ENCODE results near the gene SLC2A6.
"Not testable (repeated sequence)": the region's sequence is repeated elsewhere in the genome, so short reads cannot be mapped to it uniquely, and the experiment has no call there.

Gene SLC2A6

DNA sequence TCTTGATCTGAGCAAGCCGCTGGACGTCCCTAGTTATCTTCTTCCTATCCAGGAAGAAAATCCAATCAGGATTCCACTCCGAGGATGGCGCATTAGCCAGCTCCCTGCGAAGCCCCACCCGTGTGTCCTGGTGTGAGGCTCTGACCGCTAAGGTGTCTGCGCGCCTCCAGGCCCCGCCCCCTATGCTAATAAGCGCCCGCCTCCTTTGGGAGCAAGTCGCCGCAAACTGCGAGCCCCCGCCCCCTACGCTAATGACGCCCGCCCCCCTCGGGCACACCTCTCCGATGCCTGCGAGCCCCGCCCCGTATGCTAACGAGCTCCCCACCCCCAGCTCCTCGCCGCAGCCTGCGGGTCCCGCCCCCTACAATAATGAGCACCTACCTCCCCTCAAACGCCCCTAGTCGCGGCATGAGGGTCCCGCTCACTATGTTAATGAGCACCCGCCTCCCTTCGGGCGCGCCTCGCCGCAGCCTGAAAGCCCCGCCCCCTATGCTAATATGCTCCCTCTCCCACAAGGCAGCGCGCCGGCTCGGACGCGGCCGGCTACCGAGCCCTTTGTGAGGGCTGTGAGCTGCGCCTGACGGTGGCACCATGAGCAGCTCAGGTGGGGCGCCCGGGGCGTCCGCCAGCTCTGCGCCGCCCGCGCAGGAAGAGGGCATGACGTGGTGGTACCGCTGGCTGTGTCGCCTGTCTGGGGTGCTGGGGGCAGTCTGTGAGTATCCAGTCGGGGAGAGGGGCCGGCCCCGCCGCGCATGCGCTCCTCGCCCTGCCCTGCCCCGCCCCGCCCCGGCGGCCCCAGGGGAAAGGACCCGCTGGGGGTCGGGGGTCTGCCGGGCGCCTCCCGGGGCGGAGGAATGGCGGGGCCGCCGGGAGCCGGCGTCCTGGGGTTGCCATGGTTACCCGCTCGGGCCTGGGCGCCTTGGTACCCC lies 19.2 kb downstream of the SLC2A6 start, which contains the start of gene CACFD1:
Gene CACFD1 (plus strand): TSS at position 503 of the 929 bp plus-strand sequence. CDS start 89 bp downstream, at position 592.
- peak; percentile 96 for DNase-seq

DNA sequence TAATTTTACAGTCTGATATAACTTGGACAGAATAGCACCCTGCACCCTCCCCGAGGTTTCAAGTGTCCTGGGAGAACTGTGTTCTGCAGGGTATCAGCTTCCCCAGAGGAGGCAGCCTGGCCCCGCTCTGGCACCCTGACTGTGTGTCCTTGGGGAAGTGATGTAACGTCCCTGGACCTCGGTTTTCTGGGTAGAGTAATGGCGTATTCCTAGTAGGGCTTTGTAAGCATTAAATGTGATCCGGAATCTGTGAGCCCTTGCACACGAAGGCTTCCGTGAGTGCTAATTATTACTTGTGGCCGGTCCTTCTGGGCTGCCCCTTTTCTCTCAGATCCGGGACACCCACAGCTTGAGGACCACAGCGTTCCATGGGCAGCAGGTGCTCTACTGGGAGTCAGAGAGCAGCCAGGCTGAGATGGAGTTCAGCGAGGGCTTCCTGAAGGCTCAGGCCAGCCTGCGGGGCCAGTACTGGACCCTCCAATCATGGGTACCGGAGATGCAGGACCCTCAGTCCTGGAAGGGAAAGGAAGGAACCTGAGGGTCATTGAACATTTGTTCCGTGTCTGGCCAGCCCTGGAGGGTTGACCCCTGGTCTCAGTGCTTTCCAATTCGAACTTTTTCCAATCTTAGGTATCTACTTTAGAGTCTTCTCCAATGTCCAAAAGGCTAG lies 20.1 kb downstream of the SLC2A6 start:
- no peak for DNase-seq

DNA sequence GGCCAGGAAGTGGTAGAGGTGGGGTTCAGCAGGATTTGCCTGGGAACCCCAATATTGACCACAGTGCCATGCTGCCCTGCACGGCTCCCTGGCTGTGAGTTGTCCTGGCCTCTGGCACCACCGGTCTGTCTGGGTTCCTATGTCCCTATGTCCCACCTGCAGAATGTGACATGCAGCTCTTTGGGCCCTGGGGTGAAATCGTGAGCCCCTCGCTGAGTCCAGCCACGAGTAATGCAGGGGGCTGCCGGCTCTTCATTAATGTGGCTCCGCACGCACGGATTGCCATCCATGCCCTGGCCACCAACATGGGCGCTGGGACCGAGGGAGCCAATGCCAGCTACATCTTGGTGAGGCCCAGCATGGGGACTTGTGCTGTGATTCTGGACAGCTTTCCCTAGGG lies 21.2 kb downstream of the SLC2A6 start:
- no peak for DNase-seq

DNA sequence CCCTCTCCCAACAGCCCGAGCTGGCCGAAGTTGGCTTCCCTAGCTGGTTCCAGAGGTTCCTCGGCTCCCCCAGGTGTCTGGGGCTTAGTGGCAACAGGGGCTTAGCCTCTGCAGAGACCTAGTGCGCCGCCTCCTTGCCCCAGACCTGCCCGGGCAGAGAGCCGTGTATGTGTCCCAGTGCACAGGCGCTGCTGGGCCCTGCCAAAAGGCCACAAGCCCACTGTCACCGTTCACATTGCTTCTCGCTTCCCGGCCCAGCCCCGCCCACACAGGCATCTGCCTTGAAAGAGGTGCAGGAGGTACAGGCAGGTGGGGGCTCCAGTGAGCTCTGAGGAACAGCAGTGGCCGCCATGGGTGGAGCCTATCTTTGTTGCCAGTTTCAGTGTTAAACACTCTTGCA lies 21.7 kb downstream of the SLC2A6 start:
- DNase-seq, result no peak

DNA sequence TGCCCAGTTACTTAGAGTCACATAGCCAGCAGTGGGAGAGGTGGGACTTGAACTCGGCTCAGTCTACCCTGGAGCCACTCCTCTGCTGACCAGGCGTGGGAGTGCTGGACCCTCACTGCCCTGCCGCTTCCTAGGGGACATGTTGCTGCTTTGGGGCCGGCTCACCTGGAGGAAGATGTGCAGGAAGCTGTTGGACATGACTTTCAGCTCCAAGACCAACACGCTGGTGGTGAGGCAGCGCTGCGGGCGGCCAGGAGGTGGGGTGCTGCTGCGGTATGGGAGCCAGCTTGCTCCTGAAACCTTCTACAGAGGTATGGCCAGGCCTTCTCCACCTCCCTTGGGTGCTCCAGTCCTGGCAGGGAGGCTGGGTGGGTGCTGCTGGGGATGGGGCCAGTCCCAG lies 22.5 kb downstream of the SLC2A6 start:
- no peak for DNase-seq

DNA sequence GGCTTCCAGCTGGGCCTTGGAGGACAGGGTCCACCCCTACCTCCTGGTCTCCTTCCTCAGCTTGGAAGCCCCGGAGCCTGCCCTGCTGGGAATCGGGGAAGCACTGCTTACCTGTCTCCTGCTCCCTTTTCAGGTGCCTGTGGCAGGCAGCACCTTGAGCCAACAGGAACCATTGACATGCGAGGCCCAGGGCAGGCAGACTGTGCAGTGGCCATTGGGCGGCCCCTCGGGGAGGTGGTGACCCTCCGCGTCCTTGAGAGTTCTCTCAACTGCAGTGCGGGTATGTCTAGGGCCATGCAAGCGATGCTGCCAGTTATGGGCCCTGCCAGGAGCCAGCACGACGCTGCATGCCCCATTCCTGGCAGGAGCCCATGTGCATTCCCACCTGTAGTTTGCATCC lies 23.0 kb downstream of the SLC2A6 start:
- no peak for DNase-seq

DNA sequence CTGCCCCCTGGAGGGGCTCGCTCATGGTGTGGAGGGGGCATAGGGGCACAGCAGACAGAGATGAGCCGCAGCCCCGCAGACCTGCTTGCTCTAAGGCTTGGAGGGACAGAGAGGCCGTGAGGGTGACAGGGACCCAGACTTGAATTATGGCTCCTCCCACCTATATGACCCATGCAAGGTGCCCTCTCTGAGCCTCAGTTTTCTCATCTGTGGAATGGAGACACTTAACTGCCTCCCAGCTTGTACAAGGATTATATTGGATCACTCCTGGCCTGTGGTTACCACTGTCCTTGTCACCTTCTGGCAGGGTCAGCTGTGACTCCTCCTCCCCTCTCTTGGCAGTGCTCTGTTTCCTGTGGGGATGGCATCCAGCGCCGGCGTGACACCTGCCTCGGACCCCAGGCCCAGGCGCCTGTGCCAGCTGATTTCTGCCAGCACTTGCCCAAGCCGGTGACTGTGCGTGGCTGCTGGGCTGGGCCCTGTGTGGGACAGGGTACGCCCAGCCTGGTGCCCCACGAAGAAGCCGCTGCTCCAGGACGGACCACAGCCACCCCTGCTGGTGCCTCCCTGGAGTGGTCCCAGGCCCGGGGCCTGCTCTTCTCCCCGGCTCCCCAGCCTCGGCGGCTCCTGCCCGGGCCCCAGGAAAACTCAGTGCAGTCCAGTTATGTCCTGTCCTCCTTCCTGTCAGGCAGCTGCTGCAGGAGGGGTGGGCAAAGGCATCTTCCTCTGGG lies 23.8 kb downstream of the SLC2A6 start:
- DNase-seq, result no peak

DNA sequence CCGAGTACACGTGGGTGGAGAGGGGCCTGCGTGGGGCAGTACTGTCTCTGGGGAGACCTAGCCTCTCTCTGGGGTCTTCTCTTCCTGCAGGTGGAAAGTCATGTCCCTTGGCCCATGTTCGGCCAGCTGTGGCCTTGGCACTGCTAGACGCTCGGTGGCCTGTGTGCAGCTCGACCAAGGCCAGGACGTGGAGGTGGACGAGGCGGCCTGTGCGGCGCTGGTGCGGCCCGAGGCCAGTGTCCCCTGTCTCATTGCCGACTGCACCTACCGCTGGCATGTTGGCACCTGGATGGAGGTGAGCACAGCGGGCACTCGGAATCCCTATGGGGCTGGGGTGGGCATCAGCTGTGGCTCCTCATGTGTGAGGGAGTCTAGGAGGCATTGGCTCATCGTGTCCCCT lies 24.6 kb downstream of the SLC2A6 start:
- no peak for DNase-seq

DNA sequence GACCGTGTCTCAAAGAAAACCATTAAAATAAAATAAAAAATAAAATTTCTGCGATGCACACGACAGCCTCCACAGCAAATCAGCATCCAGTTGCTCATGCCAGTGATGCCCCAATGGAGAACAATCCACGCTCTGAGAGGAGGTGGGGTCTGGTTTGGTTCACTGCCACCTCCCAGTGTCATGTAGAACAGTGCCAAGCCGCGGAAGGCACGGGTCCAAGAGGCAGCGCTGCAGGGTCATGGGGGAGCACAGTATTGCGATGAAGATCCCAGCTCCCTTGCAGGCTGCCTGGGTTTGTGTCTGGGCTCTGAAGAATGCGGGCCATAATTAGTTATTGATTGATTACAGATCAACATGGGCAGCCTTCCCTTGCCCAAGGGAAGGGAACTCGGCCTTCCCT lies 25.2 kb downstream of the SLC2A6 start:
- DNase-seq, result no peak

DNA sequence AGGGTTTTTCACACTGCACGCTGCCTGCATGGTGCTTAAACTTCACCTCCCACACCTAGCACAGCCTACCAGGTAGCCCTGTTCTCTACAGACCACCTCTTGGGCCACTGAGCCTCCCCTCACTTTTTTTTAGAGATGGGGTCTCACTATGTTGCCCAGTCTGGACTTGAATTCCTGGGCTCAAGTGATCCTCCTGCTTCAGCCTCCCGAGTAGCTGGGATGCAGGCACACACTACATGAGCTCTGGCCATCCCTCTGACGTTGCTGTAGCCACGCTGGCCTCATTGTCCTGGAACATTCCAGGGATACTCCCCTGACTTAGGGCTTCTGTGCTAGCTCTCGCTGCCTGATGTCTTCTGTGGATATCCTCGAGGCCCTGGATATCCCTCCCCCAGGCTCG lies 26.3 kb downstream of the SLC2A6 start:
- DNase-seq, result no peak

DNA sequence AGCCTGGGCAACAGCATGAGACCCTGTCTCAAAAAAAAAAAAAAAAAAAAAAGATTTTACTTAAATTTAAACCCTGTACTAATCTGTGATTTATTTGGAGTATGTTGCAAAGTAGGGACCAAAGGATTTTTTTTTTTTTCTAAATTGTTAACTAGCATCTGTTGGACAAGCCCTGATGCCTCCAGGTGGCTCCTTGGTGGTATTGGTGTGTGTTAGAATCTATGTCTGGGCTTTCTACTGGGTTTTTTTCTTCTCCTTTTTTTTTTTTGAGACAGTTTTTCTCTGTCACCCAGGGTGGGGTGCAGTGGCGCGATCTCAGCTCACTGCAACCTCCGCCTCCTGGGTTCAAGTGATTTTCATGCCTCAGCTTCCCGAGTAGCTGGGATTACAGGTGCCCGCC lies 27.0 kb downstream of the SLC2A6 start:
- DNase-seq, result not testable (repeated sequence)

DNA sequence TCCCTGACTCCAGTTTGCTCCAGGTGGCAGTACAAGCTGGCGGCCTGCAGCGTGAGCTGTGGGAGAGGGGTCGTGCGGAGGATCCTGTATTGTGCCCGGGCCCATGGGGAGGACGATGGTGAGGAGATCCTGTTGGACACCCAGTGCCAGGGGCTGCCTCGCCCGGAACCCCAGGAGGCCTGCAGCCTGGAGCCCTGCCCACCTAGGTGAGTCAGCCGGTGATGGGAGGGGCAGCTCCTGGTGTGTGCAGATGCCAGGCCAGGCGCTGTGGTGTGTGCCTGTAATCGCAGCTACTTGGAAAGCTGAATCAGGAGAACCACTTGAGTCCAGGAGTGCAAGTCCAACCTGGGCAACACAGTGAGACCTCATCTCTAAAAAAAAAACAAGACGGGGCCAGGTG lies 29.1 kb downstream of the SLC2A6 start:
- no peak for DNase-seq

DNA sequence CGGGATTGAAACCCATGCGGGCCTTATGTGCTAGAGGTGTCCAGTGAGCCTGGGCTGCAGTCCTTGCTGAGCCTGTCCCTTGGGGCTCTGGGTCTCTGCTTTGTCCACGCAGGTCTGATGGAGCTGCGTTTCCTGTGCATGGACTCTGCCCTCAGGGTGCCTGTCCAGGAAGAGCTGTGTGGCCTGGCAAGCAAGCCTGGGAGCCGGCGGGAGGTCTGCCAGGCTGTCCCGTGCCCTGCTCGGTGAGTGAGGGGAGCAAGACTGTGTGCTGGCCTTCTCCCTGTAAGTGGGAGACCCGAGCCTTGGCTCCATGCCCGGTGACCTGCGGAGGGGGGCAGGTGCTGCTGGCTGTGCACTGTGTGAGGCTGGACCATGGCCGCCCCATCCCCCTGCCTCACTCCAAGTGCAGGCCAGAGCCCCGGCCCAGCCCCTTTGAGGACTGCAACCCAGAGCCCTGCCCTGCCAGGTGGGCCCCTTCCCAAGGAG lies 30.4 kb downstream of the SLC2A6 start:
- no peak for DNase-seq

DNA sequence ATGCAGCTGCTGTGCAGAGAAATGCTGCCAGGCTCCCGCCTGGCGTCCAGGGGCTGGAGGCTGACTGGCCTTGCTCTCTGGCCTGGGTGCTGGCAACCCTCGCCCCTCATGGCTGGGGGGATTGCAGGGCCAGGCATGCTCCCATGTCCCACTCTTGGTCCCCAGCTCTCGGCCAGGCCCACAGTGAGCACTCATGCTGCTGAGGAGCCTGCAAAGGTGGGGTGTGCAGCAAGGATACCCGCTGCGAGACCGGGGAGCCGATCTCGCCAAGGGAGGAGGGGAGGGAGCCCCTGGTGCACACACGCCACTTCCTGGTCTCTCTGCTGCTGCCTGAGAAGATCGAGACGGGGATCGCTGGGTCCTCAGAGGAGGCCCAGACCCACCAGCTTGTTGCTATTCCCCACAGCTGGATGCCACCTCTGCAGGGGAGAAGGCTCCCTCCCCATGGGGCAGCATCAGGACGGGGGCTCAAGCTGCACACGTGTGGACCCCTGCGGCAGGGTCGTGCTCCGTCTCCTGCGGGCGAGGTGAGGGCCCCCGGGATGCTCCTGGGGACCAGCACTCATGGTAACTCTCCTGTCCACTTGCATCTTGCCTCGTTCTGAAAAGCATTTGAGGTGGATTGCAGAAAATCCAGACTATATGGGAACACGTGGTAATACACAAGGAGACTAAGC lies 33.5 kb downstream of the SLC2A6 start:
- no peak for DNase-seq

DNA sequence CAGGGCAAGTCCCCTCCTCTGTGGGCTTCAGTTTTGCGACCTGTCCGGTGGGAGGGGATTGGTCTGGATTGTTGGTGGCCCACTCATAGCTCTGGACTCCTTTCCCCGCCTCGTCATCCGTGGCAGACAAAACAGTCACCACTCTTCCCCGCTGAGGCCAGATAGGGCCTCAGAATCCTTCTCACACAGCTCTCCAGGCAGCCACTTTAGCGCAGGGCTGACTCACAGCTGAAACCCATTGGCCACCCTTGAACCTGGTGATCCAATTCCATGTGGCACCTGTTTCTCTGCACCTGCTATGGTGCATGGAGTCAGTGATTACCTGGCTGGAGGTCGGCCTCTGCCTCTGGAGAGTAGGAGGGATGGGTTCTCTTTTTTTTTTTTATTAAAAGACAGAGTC lies 34.9 kb downstream of the SLC2A6 start:
- DNase-seq, result no peak

DNA sequence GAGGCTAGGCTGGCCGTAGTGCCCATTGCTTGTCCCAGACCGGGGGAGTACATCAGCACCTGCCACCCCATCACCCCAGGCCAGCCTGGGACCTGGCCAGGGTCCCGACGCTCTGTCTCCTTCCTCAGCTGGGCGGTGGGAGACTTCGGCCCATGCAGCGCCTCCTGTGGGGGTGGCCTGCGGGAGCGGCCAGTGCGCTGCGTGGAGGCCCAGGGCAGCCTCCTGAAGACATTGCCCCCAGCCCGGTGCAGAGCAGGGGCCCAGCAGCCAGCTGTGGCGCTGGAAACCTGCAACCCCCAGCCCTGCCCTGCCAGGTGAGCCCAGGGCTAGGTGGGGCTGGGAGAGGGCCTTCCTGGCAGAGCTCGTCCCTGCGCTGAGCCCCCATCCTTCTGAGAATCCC lies 35.7 kb downstream of the SLC2A6 start:
- no peak for DNase-seq

DNA sequence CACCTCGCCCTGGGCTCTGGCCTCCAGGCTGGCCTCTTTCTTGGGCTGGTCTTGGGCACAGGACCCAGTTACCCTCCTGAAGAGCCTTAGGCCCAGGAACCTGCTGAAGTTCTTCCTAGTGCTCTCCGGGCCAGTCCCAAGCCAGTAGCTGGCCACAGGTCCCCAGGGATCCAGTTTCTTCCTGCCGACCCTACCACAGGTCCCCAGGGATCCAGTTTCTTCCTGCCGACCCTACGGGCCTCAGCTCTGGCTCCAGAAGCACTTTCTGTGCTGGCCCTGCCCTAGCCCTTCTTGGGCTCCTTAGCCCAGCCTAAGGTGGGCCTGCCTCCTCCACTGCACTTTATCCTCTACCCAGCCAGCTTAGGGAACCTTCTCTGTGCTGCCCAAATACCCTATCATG lies 37.3 kb downstream of the SLC2A6 start:
- DNase-seq, result no peak

DNA sequence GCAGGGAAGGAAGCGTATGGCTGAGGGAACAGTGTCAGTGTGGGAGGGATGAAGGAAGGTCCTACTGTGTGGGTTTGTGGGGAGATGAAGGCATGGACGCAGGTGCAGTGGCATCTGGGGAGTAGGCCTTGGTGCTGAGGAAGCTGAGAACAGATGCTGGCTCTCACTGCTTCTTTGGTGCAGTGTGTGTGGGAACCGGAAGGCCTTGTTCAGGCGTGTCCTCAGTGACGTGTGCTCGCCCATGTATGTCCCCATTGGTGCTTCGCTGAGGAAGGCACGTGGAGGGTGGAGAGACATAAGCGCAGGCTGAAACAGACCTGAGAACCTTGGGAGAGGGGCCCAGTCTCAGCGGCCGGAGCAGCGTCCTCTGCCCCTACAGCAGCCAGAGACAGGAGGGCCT lies 38.0 kb downstream of the SLC2A6 start:
- DNase-seq, result no peak

DNA sequence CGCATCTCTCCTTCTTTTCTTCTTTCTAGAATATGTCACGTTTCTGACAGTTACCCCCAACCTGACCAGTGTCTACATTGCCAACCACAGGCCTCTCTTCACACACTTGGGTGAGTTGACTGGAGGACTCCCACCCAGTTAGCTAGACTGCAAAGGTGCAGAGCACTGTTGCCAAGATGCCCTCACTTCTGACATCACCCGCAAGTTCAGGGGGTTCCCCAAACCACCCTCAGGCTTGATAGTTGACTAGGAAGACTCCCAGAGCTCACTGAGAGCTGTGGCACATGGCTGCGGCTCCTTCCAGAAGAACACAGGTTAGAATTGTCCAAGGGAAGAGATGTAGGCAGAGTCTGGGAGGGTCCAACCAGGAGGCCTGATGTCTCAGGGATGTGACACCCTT lies 39.6 kb downstream of the SLC2A6 start:
- no peak for DNase-seq

DNA sequence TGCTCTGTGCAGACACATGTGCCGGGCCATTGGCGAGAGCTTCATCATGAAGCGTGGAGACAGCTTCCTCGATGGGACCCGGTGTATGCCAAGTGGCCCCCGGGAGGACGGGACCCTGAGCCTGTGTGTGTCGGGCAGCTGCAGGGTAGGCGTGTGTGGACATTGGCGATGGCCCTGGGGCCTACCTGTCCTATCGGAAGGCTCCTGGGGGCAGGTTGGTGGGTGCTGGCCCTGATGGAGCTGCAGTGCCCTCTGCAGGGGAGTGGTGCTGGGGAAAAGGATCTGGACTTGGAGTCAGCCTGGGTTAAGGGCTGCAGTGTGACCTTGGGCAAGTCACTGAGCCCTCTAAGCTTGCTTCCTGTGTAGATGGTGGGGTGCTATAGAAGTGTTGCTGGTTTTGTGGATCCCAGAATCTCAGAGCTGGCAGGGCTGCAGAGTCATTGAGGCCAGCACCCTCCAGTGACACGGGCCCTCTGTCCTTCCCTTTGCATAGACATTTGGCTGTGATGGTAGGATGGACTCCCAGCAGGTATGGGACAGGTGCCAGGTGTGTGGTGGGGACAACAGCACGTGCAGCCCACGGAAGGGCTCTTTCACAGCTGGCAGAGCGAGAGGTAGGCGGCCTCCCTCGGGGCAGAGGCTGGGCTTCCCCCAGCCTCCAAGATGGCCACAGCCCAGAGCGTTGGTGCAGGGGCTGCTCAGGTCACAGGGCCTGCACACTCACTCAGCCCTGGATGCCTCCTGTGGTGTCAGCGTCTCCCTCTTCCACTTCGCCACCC lies 41.0 kb downstream of the SLC2A6 start:
- DNase-seq, result no peak

DNA sequence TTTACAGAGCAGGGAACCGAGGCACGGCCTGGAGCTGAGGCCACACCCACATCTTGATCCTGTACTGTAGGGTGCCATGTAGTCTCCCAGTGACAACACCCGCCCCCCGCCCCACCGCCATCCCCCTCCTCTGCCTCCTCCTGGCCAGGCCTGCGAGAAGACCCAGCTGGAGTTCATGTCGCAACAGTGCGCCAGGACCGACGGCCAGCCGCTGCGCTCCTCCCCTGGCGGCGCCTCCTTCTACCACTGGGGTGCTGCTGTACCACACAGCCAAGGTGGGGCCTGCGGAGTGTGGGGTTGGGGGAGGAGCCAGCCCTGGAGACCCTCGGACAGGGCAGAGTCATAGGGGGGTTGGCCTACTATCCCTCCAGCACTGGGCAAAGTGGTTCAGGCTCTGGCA lies 42.2 kb downstream of the SLC2A6 start:
- DNase-seq, result no peak

DNA sequence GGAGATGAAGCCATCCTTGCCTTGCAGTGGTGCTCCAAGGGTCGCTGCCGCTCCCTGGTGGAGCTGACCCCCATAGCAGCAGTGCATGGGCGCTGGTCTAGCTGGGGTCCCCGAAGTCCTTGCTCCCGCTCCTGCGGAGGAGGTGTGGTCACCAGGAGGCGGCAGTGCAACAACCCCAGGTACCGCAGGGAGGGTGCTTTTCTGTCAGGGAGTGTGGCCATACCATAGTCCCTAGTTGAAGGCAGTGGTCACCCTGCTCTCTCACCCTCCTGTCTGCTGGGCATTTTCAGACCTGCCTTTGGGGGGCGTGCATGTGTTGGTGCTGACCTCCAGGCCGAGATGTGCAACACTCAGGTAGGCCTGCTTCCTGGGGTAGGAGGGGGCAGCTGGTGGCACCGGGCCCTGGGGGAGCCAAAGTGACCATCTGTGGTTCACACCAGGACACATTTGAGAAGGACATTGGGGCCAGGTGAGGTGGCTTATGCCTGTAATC lies 45.5 kb downstream of the SLC2A6 start:
- DNase-seq, result no peak

Measured in NCI-H1105 (cell line).